ENCODE data around the gene CDKN1A.

DNA sequence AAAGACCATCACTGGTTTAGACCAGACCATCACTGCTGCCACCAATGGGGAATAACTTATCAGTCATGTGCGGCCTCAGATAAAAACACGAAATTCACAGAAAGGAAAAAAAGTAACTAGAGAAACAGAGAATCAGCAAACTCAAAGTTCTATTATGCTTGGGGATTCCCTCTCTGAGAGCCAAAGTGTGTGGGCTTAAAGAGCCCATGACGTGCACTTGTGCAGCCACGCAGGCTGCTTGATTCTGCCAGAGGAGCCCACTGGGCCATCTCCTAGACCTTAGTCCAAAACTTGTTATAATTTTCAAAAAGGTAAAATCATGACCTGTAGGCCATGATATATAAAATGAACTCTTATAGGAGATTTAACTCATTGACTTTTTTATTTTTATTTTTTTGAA is 34.3 kb downstream of the CDKN1A start:
- TF ChIP-seq POLR2A (IDR thresholded peaks at IDR 0.05): no peak
- TF ChIP-seq, protein P1, sequence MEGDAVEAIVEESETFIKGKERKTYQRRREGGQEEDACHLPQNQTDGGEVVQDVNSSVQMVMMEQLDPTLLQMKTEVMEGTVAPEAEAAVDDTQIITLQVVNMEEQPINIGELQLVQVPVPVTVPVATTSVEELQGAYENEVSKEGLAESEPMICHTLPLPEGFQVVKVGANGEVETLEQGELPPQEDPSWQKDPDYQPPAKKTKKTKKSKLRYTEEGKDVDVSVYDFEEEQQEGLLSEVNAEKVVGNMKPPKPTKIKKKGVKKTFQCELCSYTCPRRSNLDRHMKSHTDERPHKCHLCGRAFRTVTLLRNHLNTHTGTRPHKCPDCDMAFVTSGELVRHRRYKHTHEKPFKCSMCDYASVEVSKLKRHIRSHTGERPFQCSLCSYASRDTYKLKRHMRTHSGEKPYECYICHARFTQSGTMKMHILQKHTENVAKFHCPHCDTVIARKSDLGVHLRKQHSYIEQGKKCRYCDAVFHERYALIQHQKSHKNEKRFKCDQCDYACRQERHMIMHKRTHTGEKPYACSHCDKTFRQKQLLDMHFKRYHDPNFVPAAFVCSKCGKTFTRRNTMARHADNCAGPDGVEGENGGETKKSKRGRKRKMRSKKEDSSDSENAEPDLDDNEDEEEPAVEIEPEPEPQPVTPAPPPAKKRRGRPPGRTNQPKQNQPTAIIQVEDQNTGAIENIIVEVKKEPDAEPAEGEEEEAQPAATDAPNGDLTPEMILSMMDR (IDR thresholded peaks at IDR 0.05): no peak

All from uterus (tissue), 2 donors.